Activated T-helper 17 cell treated with anti-CD3 and anti-CD28 coated beads, Interleukin-2, amount 50 U/mL, for 72 hours (primary cell): ENCODE results near the gene LRRC4C. TPM values are rescaled to one million over a fixed set of nuclear protein-coding genes. Genes with fewer than 3 reads are reported as not detected.
"Not testable (repeated sequence)": the region's sequence is repeated elsewhere in the genome, so short reads cannot be mapped to it uniquely, and the experiment has no call there.

Experiments used
- ATAC-seq: fragments of 150-1000 bp; cut with Tn5 transposase; replicated peaks from 2 replicates; pipeline ENCODE4 v1.10.0; 2021; ENCODE audit warnings: mild to moderate bottlenecking, moderate library complexity
- H3K27ac Mint-ChIP-seq: one replicate; pipeline ENCODE4 v1.8.0; 2022; ENCODE audit warnings: mixed read lengths
- H3K27me3 Mint-ChIP-seq: one replicate; pipeline ENCODE4 v1.8.0; 2022; ENCODE audit warnings: mixed read lengths
- H3K36me3 Mint-ChIP-seq: one replicate; pipeline ENCODE4 v1.8.0; 2022; ENCODE audit warnings: low read depth, mild to moderate bottlenecking, mixed read lengths
- H3K4me1 Mint-ChIP-seq: one replicate; pipeline ENCODE4 v1.8.0; 2022; ENCODE audit warnings: mixed read lengths
- H3K4me3 Mint-ChIP-seq: one replicate; pipeline ENCODE4 v1.8.0; 2022; ENCODE audit warnings: mild to moderate bottlenecking, mixed read lengths
- H3K9me3 Mint-ChIP-seq: one replicate; pipeline ENCODE4 v1.8.0; 2022; ENCODE audit warnings: mixed read lengths
- total RNA-seq, 2 donors: library from RNA; stranded (reverse); gene quantifications; one replicate each; pipeline ENCODE4 v1.2.3, GENCODE V29; 2022

LRRC4C gene
- total RNA-seq, 2 donors from 2014 or later = not detected

GRCh38 chr11:40987776-40988435, 471.5 kb downstream of the LRRC4C start:
- no peak for ATAC-seq
- Mint-ChIP-seq H3K4me3 (no peak overlapping the region), H3K27ac (no peak overlapping the region), H3K36me3 (no peaks in the 10 kb centered on the region), H3K9me3 (peaks cover 9% of the 10 kb centered on the region), H3K4me1 (no peaks in the 10 kb centered on the region), H3K27me3 (no peaks in the 10 kb centered on the region)

DNA sequence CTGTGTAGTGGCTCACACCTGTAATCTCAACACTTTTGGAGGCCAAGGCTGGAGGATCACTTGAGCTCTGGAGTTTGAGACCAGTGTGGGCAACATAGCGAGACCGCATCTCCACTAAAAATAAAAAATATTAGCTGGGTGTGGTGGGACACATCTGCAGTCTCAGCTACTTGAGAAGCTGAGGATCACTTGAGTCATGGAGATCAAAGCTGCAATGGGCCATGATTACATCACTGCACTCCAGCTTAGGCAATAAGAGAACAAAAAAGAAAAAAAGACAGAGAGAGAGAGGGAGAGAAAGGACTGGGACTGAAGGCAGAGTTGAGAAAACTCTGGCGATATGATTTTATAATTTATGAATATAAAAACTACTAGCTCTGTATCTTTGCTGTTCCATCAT, 473.1 kb downstream of the LRRC4C start:
- Mint-ChIP-seq H3K27me3 (no peaks in the 10 kb centered on the region), H3K36me3 (no peaks in the 10 kb centered on the region), H3K27ac (no peak overlapping the region), H3K4me1 (no peaks in the 10 kb centered on the region), H3K9me3 (peaks cover 8% of the 10 kb centered on the region), H3K4me3 (no peak overlapping the region)
- ATAC-seq = no peak

- no peaks in the 10 kb centered on the region for H3K4me1 Mint-ChIP-seq
- no peak for ATAC-seq
- H3K36me3 Mint-ChIP-seq = no peaks in the 10 kb centered on the region
- H3K9me3 Mint-ChIP-seq = peaks cover 27% of the 10 kb centered on the region
- no peak overlapping the region for H3K4me3 Mint-ChIP-seq
- H3K27ac Mint-ChIP-seq = no peak overlapping the region
- no peaks in the 10 kb centered on the region for H3K27me3 Mint-ChIP-seq
Measured at GRCh38 chr11:40975076-40975475, 484.4 kb downstream of the LRRC4C start.

DNA sequence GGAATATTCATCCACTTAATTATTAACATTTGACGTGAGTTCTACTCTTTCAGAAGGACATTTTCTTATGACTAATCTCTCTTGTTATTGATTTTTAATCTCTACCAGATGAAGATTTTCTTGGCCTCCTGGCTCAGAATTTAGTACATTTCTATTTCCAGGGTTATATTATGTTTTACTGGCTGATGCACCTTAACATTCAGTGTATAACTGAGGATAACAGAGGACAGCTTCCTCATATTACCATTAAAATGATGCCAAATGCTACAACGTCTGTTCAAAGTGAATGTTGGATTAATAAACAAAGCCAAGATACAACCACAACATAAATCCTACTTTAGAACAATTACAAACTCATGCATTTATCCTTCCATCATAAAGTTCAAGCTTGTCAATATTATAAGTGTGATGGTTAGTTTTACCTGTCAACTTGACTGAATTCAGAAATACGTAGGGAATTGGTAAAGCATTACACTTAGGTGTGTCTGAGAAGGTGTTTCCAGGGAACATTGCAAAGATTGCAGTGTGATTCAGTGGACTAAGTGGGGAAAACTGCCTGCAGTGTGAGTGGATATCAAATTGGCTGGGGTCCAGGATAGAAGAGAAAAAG, 485.2 kb downstream of the LRRC4C start:
- H3K4me1 Mint-ChIP-seq = no peaks in the 10 kb centered on the region
- peaks cover 27% of the 10 kb centered on the region for H3K9me3 Mint-ChIP-seq

GRCh38 chr11:40958707-40959106, 500.7 kb downstream of the LRRC4C start:
- peaks cover 15% of the 10 kb centered on the region for H3K9me3 Mint-ChIP-seq
- no peak overlapping the region for H3K4me3 Mint-ChIP-seq
- no peak overlapping the region for H3K27ac Mint-ChIP-seq
- H3K27me3 Mint-ChIP-seq = no peaks in the 10 kb centered on the region
- no peaks in the 10 kb centered on the region for H3K4me1 Mint-ChIP-seq
- no peaks in the 10 kb centered on the region for H3K36me3 Mint-ChIP-seq
- ATAC-seq = no peak

More for the DNA sequence above, 485.2 kb downstream of the LRRC4C start:
- no peak overlapping the region for H3K4me3 Mint-ChIP-seq
- H3K27ac Mint-ChIP-seq = no peak overlapping the region
- no peaks in the 10 kb centered on the region for H3K36me3 Mint-ChIP-seq
- ATAC-seq = no peak
- no peaks in the 10 kb centered on the region for H3K27me3 Mint-ChIP-seq

DNA sequence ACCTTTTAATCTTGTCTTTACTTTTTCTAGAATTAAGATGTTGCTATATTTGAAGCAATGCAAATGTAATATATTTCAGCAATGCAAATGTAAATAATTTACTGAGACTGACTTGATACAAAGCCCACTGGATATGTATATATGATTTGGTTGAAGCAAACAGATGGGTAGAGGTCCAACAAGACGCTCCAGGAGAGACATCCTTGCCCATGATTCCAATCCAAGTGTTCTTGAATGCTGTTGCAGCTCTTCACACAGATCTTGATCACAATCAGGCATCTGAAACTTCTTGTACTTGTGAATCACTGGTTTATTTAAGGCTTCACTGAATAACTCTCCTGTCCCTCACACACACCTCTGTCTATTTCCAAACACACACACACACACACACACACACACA, 507.0 kb downstream of the LRRC4C start:
- Mint-ChIP-seq H3K27ac (no peak overlapping the region), H3K9me3 (peaks cover 17% of the 10 kb centered on the region)
- no peak for ATAC-seq

GRCh38 chr11:40938002-40938401, 521.5 kb downstream of the LRRC4C start:
- H3K27me3 Mint-ChIP-seq = no peaks in the 10 kb centered on the region
- no peaks in the 10 kb centered on the region for H3K36me3 Mint-ChIP-seq
- ATAC-seq = no peak
- H3K27ac Mint-ChIP-seq = no peak overlapping the region
- no peak overlapping the region for H3K4me3 Mint-ChIP-seq
- H3K9me3 Mint-ChIP-seq = peaks cover 19% of the 10 kb centered on the region
- no peaks in the 10 kb centered on the region for H3K4me1 Mint-ChIP-seq

More for the DNA sequence above, 507.0 kb downstream of the LRRC4C start:
- no peaks in the 10 kb centered on the region for H3K4me1 Mint-ChIP-seq
- no peaks in the 10 kb centered on the region for H3K36me3 Mint-ChIP-seq
- H3K4me3 Mint-ChIP-seq = no peak overlapping the region
- no peaks in the 10 kb centered on the region for H3K27me3 Mint-ChIP-seq

GRCh38 chr11:40924915-40925314, 534.5 kb downstream of the LRRC4C start:
- Mint-ChIP-seq H3K27ac (no peak overlapping the region), H3K4me1 (no peaks in the 10 kb centered on the region), H3K4me3 (no peak overlapping the region), H3K9me3 (peaks cover 17% of the 10 kb centered on the region), H3K27me3 (no peaks in the 10 kb centered on the region), H3K36me3 (no peaks in the 10 kb centered on the region)
- no peak for ATAC-seq

GRCh38 chr11:40921246-40921645, 538.2 kb downstream of the LRRC4C start:
- no peaks in the 10 kb centered on the region for H3K36me3 Mint-ChIP-seq
- no peak overlapping the region for H3K27ac Mint-ChIP-seq
- H3K4me1 Mint-ChIP-seq = no peaks in the 10 kb centered on the region
- no peaks in the 10 kb centered on the region for H3K27me3 Mint-ChIP-seq
- H3K4me3 Mint-ChIP-seq = no peak overlapping the region
- peaks cover 17% of the 10 kb centered on the region for H3K9me3 Mint-ChIP-seq
- no peak for ATAC-seq

DNA sequence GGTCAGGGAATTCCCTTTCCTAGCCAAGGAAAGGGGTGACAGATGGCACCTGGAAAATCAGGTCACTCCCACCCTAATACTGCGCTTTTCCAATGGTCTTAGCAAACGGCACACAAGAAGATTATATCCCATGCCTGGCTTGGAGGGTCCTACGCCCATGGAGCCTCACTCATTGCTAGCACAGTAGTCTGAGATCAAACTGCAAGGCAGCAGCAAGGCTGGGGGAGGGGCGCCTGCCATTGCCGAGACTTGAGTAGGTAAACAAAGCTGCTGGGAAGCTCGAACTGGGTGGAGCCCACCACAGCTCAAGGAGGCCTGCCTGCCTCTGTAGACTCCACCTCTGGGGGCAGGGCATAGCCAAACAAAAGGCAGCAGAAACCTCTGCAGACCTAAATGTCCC, 548.7 kb downstream of the LRRC4C start:
- not testable (repeated sequence) for ATAC-seq, H3K4me3 Mint-ChIP-seq, H3K9me3 Mint-ChIP-seq, H3K36me3 Mint-ChIP-seq, H3K27me3 Mint-ChIP-seq, H3K27ac Mint-ChIP-seq, H3K4me1 Mint-ChIP-seq

DNA sequence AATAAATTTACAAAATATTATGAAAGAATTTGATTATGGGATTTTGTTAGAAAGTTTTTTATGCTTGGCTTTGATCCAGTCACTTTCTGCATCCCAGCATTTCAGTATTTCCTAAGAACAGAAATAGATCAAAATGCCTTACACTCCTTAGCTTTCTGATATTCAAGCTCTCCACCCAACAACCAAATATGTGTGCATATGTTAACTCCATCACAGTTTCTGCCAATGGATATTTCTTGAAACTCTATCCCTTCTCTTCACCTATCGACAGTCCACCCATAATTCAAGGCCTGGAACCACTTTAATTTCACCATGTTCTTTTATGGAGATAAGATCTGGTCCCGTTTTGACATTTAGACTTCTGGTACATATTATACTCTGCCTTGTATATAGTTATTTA, 565.0 kb downstream of the LRRC4C start:
- no peaks in the 10 kb centered on the region for H3K36me3 Mint-ChIP-seq
- no peak for ATAC-seq
- H3K27ac Mint-ChIP-seq = no peak overlapping the region
- no peaks in the 10 kb centered on the region for H3K27me3 Mint-ChIP-seq
- H3K9me3 Mint-ChIP-seq = peaks cover 19% of the 10 kb centered on the region
- no peaks in the 10 kb centered on the region for H3K4me1 Mint-ChIP-seq
- no peak overlapping the region for H3K4me3 Mint-ChIP-seq

- Mint-ChIP-seq H3K27ac (no peak overlapping the region), H3K4me3 (no peak overlapping the region), H3K4me1 (no peaks in the 10 kb centered on the region), H3K36me3 (no peaks in the 10 kb centered on the region), H3K27me3 (no peaks in the 10 kb centered on the region), H3K9me3 (peaks cover 8% of the 10 kb centered on the region)
- no peak for ATAC-seq
Measured at GRCh38 chr11:40885250-40885954, 574.0 kb downstream of the LRRC4C start.

GRCh38 chr11:40882301-40882700, 577.2 kb downstream of the LRRC4C start:
- Mint-ChIP-seq H3K27me3 (no peaks in the 10 kb centered on the region), H3K4me3 (no peak overlapping the region), H3K36me3 (no peaks in the 10 kb centered on the region), H3K27ac (no peak overlapping the region), H3K4me1 (no peaks in the 10 kb centered on the region), H3K9me3 (peaks cover 12% of the 10 kb centered on the region)
- no peak for ATAC-seq

DNA sequence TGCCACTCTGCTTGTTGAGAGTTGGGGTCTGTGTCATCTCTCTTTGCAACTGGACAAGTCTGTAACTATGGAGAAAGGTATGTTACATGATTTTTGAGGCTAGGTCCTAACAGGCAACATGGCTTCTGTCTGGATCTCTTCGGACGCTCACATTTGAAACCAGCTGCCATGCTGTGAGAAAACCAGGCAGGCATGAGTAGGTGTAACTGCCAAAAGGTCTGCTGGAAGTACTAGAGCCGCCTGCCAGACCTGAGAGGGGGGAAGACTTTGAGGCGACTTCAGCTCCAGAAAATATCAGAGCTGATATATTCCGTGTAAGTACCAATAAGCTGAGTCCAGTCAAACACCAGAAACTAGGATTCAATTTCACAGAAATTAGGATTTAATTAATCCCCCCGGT, 579.5 kb downstream of the LRRC4C start:
- ATAC-seq = no peak
- Mint-ChIP-seq H3K27me3 (no peaks in the 10 kb centered on the region), H3K9me3 (peaks cover 12% of the 10 kb centered on the region), H3K36me3 (no peaks in the 10 kb centered on the region), H3K4me1 (no peaks in the 10 kb centered on the region), H3K27ac (no peak overlapping the region), H3K4me3 (no peak overlapping the region)

- Mint-ChIP-seq H3K36me3 (no peaks in the 10 kb centered on the region), H3K27me3 (no peaks in the 10 kb centered on the region), H3K4me3 (no peak overlapping the region), H3K4me1 (no peaks in the 10 kb centered on the region), H3K27ac (no peak overlapping the region), H3K9me3 (peaks cover 19% of the 10 kb centered on the region)
- no peak for ATAC-seq
Measured at GRCh38 chr11:40877981-40878380, 581.5 kb downstream of the LRRC4C start.
